HCT116 (cell line): ENCODE data around the gene TCF19. TPM values are rescaled to one million over a fixed set of nuclear protein-coding genes. Genes with fewer than 3 reads are reported as not detected.

Source experiments
- ATAC-seq: fragments of 200-7000 bp; cut with Tn5 transposase; 2 replicates; pipeline ENCODE4 v1.9.1; 2020; ENCODE audit warnings: mild to moderate bottlenecking, moderate library complexity
- BruUV-seq: library from RNA; stranded (reverse); fragments of 400-500 nt; replicated peaks from 2 replicates; lab custom pipeline; 2021; lab: Mats Ljungman, UMichigan
- CTCF ChIA-PET: fragments of 300-600 bp; sonication (Branson Sonifier 250); formaldehyde crosslinking; loops from one replicate; lab custom pipeline; 2021; ENCODE audit warnings: antibody characterized with exemption; lab: Charles Lee
- POLR2A ChIA-PET: fragments of 300-600, 350-600 bp; sonication (Branson Sonifier 250); formaldehyde crosslinking; loops from one replicate; lab custom pipeline; 2021; ENCODE audit warnings: antibody characterized with exemption; lab: Charles Lee
- RAD21 ChIA-PET, 2 experiments: fragments of 300-600 bp; sonication (Branson Sonifier 250); formaldehyde crosslinking; loops; one replicate each; lab custom pipeline; 2023; ENCODE audit warnings: low total read pairs in 2 of 2; ENCODE audit not compliant: uncharacterized antibody in 2 of 2, unreplicated experiment in 2 of 2, low non-redundant PET in 1 of 2; lab: Charles Lee
- DNase-seq: peaks from one replicate; pipeline ENCODE4 v3.0.0-alpha.2; 2010; ENCODE audit warnings: low read depth, low spot score
- H2AFZ ChIP-seq: fragments of 200-600 bp; shearing (Covaris generic), sonication (generic); 2 replicates; pipeline ENCODE4 v1.6.1; 2017; ENCODE audit warnings: low read depth, mixed run types, mixed read lengths, antibody characterized with exemption, low read length; ENCODE audit not compliant: poor library complexity, severe bottlenecking
- H3K27ac ChIP-seq: 2 replicates; pipeline ENCODE4 v1.5.1; 2012; ENCODE audit warnings: low read depth, low read length
- H3K27me3 ChIP-seq: fragments of 200-600 bp; sonication (generic); 2 replicates; pipeline ENCODE4 v1.6.1; 2016; ENCODE audit warnings: mixed run types, low read length, mixed read lengths; ENCODE audit not compliant: insufficient read depth
- H3K36me3 ChIP-seq, 2 experiments: fragments of 200-500 bp in 1 of 2; fragments of 200-600 bp in 1 of 2; sonication (Bioruptor generic) in 1 of 2; sonication (generic) in 1 of 2; 2 replicates each; pipeline versions ENCODE4 v1.5.1 to v1.6.1; 2014 to 2016; ENCODE audit warnings: low read length in 2 of 2, inconsistent platforms in 1 of 2, mixed read lengths in 1 of 2, mixed run types in 1 of 2; ENCODE audit not compliant: insufficient read depth in 2 of 2, control insufficient read depth in 1 of 2
- H3K4me1 ChIP-seq, 2 experiments: fragments of 200-600 bp in 1 of 2; sonication (generic) in 1 of 2; 2 replicates each; pipeline versions ENCODE4 v1.5.1 to v1.6.1; 2012 to 2017; ENCODE audit warnings: low read length in 2 of 2, inconsistent platforms in 1 of 2, mild to moderate bottlenecking in 1 of 2, mixed read lengths in 1 of 2, mixed run types in 1 of 2, moderate library complexity in 1 of 2; ENCODE audit not compliant: insufficient read depth in 2 of 2, control insufficient read depth in 1 of 2
- H3K4me2 ChIP-seq: fragments of 200-600 bp; sonication (generic); 2 replicates; pipeline ENCODE4 v1.6.1; 2017; ENCODE audit warnings: mixed run types, low read length, mixed read lengths
- H3K4me3 ChIP-seq, 2 experiments: fragments of 200-600 bp in 1 of 2; sonication (generic) in 1 of 2; replicated peaks in 1 of 2; 2 replicates each; pipeline ENCODE4 v1.5.1; 2011 to 2016; ENCODE audit warnings: low read length in 2 of 2, control low read depth in 1 of 2, low read depth in 1 of 2, mild to moderate bottlenecking in 1 of 2, mixed read lengths in 1 of 2, mixed run types in 1 of 2
- H3K79me2 ChIP-seq: fragments of 200-600 bp; sonication (generic); 2 replicates; pipeline ENCODE4 v1.6.1; 2017; ENCODE audit warnings: mild to moderate bottlenecking, mixed run types, low read length, moderate library complexity, mixed read lengths; ENCODE audit not compliant: insufficient read depth
- H3K9ac ChIP-seq: fragments of 200-600 bp; sonication (generic); 2 replicates; pipeline ENCODE4 v1.6.1; 2016; ENCODE audit warnings: low read length, mixed read lengths
- H3K9me2 ChIP-seq: fragments of 200-600 bp; sonication (generic), shearing (Covaris generic); 2 replicates; pipeline ENCODE4 v1.6.1; 2017; ENCODE audit warnings: mixed run types, mild to moderate bottlenecking, moderate library complexity; ENCODE audit not compliant: insufficient read depth
- H3K9me3 ChIP-seq, 2 experiments: fragments of 200-500 bp in 1 of 2; fragments of 200-600 bp in 1 of 2; sonication (Bioruptor generic) in 1 of 2; sonication (generic) in 1 of 2; 2 replicates each; pipeline ENCODE4 v1.6.1; 2014 to 2017; ENCODE audit warnings: low read length in 2 of 2, mixed read lengths in 2 of 2, inconsistent platforms in 1 of 2, low read depth in 1 of 2, mild to moderate bottlenecking in 1 of 2, mixed run types in 1 of 2, moderate library complexity in 1 of 2; ENCODE audit not compliant: control insufficient read depth in 1 of 2, insufficient read depth in 1 of 2
- H4K20me1 ChIP-seq: fragments of 200-600 bp; sonication (generic), shearing (Covaris generic); 2 replicates; pipeline ENCODE4 v1.6.1; 2017; ENCODE audit warnings: mixed run types, mild to moderate bottlenecking, moderate library complexity; ENCODE audit not compliant: insufficient read depth
- EGR1 ChIP-seq: IDR thresholded peaks from 2 replicates; pipeline ENCODE4 v1.6.1; 2012; ENCODE audit warnings: low read depth
- ELF1 ChIP-seq: IDR thresholded peaks from 2 replicates; pipeline ENCODE4 v1.6.1; 2012; ENCODE audit warnings: low read depth, borderline replicate concordance
- EZH2 ChIP-seq: fragments of 200-600 bp; sonication (generic); IDR thresholded peaks from 2 replicates; pipeline ENCODE4 v1.6.1; 2017; ENCODE audit warnings: antibody characterized with exemption, mixed run types
- EZH2phosphoT487 ChIP-seq: fragments of 200-600 bp; IDR thresholded peaks from 2 replicates; pipeline ENCODE4 v1.6.1; 2018; ENCODE audit warnings: antibody characterized with exemption, borderline replicate concordance
- MAX ChIP-seq: IDR thresholded peaks from 2 replicates; pipeline ENCODE4 v1.6.1; 2012
- POLR2A ChIP-seq: IDR thresholded peaks from 2 replicates; pipeline ENCODE4 v1.7.0; 2011; ENCODE audit warnings: borderline replicate concordance; ENCODE audit not compliant: insufficient read depth, insufficient read length; ENCODE audit errors: extremely low read depth
- RAD21 ChIP-seq: IDR thresholded peaks from 2 replicates; pipeline ENCODE4 v1.6.1; 2012; ENCODE audit warnings: low read depth, mild to moderate bottlenecking
- SIN3A ChIP-seq: IDR thresholded peaks from 2 replicates; pipeline ENCODE4 v1.6.1; 2012; ENCODE audit warnings: low read depth
- SP1 ChIP-seq: IDR thresholded peaks from 2 replicates; pipeline ENCODE4 v1.6.1; 2012; ENCODE audit warnings: low read depth
- YY1 ChIP-seq: IDR thresholded peaks from 2 replicates; pipeline ENCODE4 v1.6.1; 2011; ENCODE audit warnings: low read length, low read depth, moderate library complexity, mild to moderate bottlenecking; ENCODE audit not compliant: insufficient replicate concordance; ENCODE audit errors: extremely low read depth
- ZFX ChIP-seq: fragments of 450-650 bp; IDR thresholded peaks from 2 replicates; pipeline ENCODE4 v1.6.1; 2017
- ZNF274 ChIP-seq: fragments of 200-500 bp; sonication (Bioruptor generic); IDR thresholded peaks from 2 replicates; pipeline ENCODE4 v1.6.1; 2014; ENCODE audit warnings: mild to moderate bottlenecking, low read depth, low read length, inconsistent platforms
- intact Hi-C: fragments of 100-400 bp; cut with micrococcal nuclease; formaldehyde crosslinking; loops from 2 replicates; pipeline ENCODE4 v1.10.0; 2022
- total RNA-seq: library from RNA; stranded (reverse); gene quantifications from one replicate; pipeline ENCODE4 v1.2.1, GENCODE V29; 2021; ENCODE audit not compliant: unreplicated experiment
- TF ChIP-seq, protein P1 (sequence below): IDR thresholded peaks from 2 replicates; pipeline ENCODE4 v1.6.1; 2011; ENCODE audit warnings: mild to moderate bottlenecking, low read length, moderate library complexity; ENCODE audit not compliant: insufficient replicate concordance; ENCODE audit errors: extremely low read depth
- TF ChIP-seq, protein P2 (sequence below): IDR thresholded peaks from 2 replicates; pipeline ENCODE4 v1.6.1; 2012; ENCODE audit warnings: low read depth

Gene TCF19
- total RNA-seq, 1 experiment from 2014 or later = 15.4 TPM

DNA sequence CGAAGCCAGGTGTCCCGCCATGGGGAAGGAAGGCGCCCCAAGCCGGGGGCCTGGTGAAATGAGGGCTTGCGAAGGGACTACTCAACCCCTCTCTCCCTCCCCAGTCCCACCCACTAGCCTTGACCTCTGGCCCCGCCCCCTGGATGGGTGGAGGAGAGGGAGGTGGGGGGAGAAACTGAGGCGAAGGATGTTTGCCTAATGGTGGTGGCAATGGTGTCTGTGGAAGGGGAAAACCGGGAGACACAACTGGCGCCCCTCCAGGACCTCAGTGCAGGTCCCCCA, 12.2 kb downstream of the TCF19 start, which contains the start of gene POU5F1:
Gene POU5F1 (minus strand): TSS at position 83 of the 282 bp plus-strand sequence. CDS start 62 bp downstream, at position 21.
- Histone ChIP-seq H3K4me3 (no peak within 1 kb of the TSS), H3K36me3 (no peaks in the 10 kb centered on the region), H3K27me3 (no peaks in the 10 kb centered on the region), H4K20me1 (no peaks in the 10 kb centered on the region), H3K9ac (no peak within 1 kb of the TSS), H3K4me1 (peaks cover 3 to 15% of the 10 kb centered on the region in 2 experiments), H3K9me3 (no peaks in the 10 kb centered on the region), H2AFZ (no peak within 1 kb of the TSS), H3K4me2 (no peak within 1 kb of the TSS; the same call in 1 of the 2 replicates), H3K27ac (no peak within 1 kb of the TSS), H3K79me2 (no peaks in the 10 kb centered on the region), H3K9me2 (no peaks in the 10 kb centered on the region)
- CTCF ChIA-PET = no interaction called here
- DNase-seq = no peak
- POLR2A ChIA-PET = no interaction called here
- no TSS peak for BruUV-seq
- RAD21 ChIA-PET = no interaction called here
- TF ChIP-seq, protein P1, sequence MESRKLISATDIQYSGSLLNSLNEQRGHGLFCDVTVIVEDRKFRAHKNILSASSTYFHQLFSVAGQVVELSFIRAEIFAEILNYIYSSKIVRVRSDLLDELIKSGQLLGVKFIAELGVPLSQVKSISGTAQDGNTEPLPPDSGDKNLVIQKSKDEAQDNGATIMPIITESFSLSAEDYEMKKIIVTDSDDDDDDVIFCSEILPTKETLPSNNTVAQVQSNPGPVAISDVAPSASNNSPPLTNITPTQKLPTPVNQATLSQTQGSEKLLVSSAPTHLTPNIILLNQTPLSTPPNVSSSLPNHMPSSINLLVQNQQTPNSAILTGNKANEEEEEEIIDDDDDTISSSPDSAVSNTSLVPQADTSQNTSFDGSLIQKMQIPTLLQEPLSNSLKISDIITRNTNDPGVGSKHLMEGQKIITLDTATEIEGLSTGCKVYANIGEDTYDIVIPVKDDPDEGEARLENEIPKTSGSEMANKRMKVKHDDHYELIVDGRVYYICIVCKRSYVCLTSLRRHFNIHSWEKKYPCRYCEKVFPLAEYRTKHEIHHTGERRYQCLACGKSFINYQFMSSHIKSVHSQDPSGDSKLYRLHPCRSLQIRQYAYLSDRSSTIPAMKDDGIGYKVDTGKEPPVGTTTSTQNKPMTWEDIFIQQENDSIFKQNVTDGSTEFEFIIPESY = no peak
- intact Hi-C loops = no loop called here
- no peak for ATAC-seq

- Histone ChIP-seq H3K27ac (no peak overlapping the region), H3K27me3 (no peaks in the 10 kb centered on the region), H3K9me2 (no peaks in the 10 kb centered on the region), H3K4me2 (no peak overlapping the region), H3K4me1 (peaks cover 3 to 18% of the 10 kb centered on the region in 2 experiments), H4K20me1 (no peaks in the 10 kb centered on the region), H3K9me3 (no peaks in the 10 kb centered on the region), H2AFZ (no peak overlapping the region), H3K79me2 (no peaks in the 10 kb centered on the region), H3K9ac (no peak overlapping the region), H3K4me3 (no peak overlapping the region), H3K36me3 (no peaks in the 10 kb centered on the region)
- ATAC-seq (no peak), DNase-seq (no peak)
- ChIA-PET POLR2A (no interaction called here), CTCF (no interaction called here), RAD21 (no interaction called here)
- BruUV-seq = no TSS peak
- TF ChIP-seq EZH2 (no peak), SIN3A (no peak), ZFX (no peak), RAD21 (no peak), ZNF274 (no peak), EGR1 (no peak), YY1 (no peak), POLR2A (no peak), SP1 (no peak), MAX (no peak), ELF1 (no peak), EZH2phosphoT487 (no peak)
- TF ChIP-seq, protein P2, sequence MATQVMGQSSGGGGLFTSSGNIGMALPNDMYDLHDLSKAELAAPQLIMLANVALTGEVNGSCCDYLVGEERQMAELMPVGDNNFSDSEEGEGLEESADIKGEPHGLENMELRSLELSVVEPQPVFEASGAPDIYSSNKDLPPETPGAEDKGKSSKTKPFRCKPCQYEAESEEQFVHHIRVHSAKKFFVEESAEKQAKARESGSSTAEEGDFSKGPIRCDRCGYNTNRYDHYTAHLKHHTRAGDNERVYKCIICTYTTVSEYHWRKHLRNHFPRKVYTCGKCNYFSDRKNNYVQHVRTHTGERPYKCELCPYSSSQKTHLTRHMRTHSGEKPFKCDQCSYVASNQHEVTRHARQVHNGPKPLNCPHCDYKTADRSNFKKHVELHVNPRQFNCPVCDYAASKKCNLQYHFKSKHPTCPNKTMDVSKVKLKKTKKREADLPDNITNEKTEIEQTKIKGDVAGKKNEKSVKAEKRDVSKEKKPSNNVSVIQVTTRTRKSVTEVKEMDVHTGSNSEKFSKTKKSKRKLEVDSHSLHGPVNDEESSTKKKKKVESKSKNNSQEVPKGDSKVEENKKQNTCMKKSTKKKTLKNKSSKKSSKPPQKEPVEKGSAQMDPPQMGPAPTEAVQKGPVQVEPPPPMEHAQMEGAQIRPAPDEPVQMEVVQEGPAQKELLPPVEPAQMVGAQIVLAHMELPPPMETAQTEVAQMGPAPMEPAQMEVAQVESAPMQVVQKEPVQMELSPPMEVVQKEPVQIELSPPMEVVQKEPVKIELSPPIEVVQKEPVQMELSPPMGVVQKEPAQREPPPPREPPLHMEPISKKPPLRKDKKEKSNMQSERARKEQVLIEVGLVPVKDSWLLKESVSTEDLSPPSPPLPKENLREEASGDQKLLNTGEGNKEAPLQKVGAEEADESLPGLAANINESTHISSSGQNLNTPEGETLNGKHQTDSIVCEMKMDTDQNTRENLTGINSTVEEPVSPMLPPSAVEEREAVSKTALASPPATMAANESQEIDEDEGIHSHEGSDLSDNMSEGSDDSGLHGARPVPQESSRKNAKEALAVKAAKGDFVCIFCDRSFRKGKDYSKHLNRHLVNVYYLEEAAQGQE = no peak
- intact Hi-C loops = no loop called here
These were observed 12.7 kb downstream of the TCF19 start for GRCh38 chr6:31170987-31171671.
